PFSK-1 (cell line): ENCODE results near the gene TRIM61.

Experiments used
- POLR2AphosphoS5 ChIP-seq: IDR thresholded peaks from 2 replicates; pipeline ENCODE4 v1.6.1; 2012; ENCODE audit warnings: low read depth, mild to moderate bottlenecking, control low read depth, low read length, moderate library complexity
- TAF1 ChIP-seq: IDR thresholded peaks from 2 replicates; pipeline ENCODE4 v1.6.1; 2012; ENCODE audit warnings: low read length, control low read depth, borderline replicate concordance; ENCODE audit not compliant: insufficient read depth
- TF ChIP-seq, protein P1 (sequence below), 2 experiments: IDR thresholded peaks; 2 replicates each; pipeline versions ENCODE4 v1.6.1 to v1.8.0; 2011 to 2012; ENCODE audit warnings: low read depth in 2 of 2, low read length in 2 of 2, control low read depth in 1 of 2, inconsistent platforms in 1 of 2, mild to moderate bottlenecking in 1 of 2, moderate library complexity in 1 of 2; ENCODE audit not compliant: insufficient read depth in 1 of 2

DNA sequence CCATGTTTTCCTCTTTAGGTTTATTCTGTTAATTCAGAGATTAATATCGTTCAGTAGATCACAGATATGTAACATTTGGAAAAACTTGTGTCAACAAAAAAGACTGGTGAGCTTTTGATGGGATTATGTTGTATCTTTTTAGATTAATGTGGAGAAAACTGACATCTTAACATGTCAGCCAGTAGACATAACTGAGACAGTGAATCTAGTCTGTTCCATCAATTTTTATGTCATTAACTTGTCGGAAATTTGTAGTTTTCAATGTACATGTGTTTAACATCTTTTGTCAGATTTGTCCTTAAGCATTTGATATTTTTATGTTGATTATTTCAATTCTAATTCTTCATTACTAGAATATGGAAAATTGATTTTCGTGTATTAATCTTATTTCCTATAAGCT lies 58.5 kb downstream of the TRIM61 start:
- TF ChIP-seq POLR2AphosphoS5 = no peak
- TF ChIP-seq, protein P1, sequence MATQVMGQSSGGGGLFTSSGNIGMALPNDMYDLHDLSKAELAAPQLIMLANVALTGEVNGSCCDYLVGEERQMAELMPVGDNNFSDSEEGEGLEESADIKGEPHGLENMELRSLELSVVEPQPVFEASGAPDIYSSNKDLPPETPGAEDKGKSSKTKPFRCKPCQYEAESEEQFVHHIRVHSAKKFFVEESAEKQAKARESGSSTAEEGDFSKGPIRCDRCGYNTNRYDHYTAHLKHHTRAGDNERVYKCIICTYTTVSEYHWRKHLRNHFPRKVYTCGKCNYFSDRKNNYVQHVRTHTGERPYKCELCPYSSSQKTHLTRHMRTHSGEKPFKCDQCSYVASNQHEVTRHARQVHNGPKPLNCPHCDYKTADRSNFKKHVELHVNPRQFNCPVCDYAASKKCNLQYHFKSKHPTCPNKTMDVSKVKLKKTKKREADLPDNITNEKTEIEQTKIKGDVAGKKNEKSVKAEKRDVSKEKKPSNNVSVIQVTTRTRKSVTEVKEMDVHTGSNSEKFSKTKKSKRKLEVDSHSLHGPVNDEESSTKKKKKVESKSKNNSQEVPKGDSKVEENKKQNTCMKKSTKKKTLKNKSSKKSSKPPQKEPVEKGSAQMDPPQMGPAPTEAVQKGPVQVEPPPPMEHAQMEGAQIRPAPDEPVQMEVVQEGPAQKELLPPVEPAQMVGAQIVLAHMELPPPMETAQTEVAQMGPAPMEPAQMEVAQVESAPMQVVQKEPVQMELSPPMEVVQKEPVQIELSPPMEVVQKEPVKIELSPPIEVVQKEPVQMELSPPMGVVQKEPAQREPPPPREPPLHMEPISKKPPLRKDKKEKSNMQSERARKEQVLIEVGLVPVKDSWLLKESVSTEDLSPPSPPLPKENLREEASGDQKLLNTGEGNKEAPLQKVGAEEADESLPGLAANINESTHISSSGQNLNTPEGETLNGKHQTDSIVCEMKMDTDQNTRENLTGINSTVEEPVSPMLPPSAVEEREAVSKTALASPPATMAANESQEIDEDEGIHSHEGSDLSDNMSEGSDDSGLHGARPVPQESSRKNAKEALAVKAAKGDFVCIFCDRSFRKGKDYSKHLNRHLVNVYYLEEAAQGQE (IDR thresholded peaks at IDR 0.05; ENCODE audit: insufficient read depth in 1 of 2, low read depth in 2 of 2, low read length in 2 of 2) = no peak
- TF ChIP-seq TAF1 = no peak
